DND-41 (cell line): ENCODE measurements around the gene ST7.

ENCODE experiments used
- CTCF ChIP-seq: IDR thresholded peaks from 2 replicates; pipeline ENCODE4 v1.5.1; 2012; ENCODE audit warnings: borderline replicate concordance, low read length, moderate library complexity, mild to moderate bottlenecking; ENCODE audit not compliant: poor library complexity, severe bottlenecking; ENCODE audit errors: extremely low read depth
- EZH2 ChIP-seq: IDR thresholded peaks from 3 replicates; pipeline ENCODE4 v1.6.1; 2012; ENCODE audit warnings: borderline replicate concordance, low read depth, mild to moderate bottlenecking, moderate library complexity, low read length, inconsistent platforms; ENCODE audit not compliant: severe bottlenecking

GRCh38 chr7:117071551-117071950 lies 118.2 kb downstream of the ST7 start:
- TF ChIP-seq CTCF: no peak
- TF ChIP-seq EZH2: no peak
